GM23248 (cell line): Measurements from ENCODE around the gene IQSEC3. TPM values are rescaled to one million over a fixed set of nuclear protein-coding genes. Genes with fewer than 3 reads are reported as not detected.

ENCODE experiments used
- DNase-seq: peaks from one replicate; pipeline ENCODE4 v3.0.0-alpha.2; 2015
- H2AFZ ChIP-seq: fragments of 200-600 bp; sonication (generic); 2 replicates; pipeline ENCODE4 v1.6.1; 2016; ENCODE audit warnings: antibody characterized with exemption
- H3F3A ChIP-seq: fragments of 200-600 bp; sonication (generic); 2 replicates; pipeline ENCODE4 v1.6.1; 2016; ENCODE audit warnings: mild to moderate bottlenecking, antibody characterized with exemption, mixed run types; ENCODE audit not compliant: insufficient read depth
- H3K27ac ChIP-seq: fragments of 200-600 bp; sonication (generic); 2 replicates; pipeline ENCODE4 v1.5.1; 2016; ENCODE audit warnings: mild to moderate bottlenecking
- H3K27me3 ChIP-seq: fragments of 200-600 bp; sonication (generic); replicated peaks from 2 replicates; pipeline ENCODE4 v1.6.1; 2016; ENCODE audit warnings: mild to moderate bottlenecking; ENCODE audit not compliant: insufficient read depth
- H3K36me3 ChIP-seq: fragments of 200-600 bp; sonication (generic); 2 replicates; pipeline ENCODE4 v1.6.1; 2016; ENCODE audit warnings: low read depth, mild to moderate bottlenecking
- H3K4me1 ChIP-seq: fragments of 200-600 bp; sonication (generic); 2 replicates; pipeline ENCODE4 v1.6.1; 2016; ENCODE audit warnings: mild to moderate bottlenecking; ENCODE audit not compliant: insufficient read depth
- H3K4me2 ChIP-seq: fragments of 200-600 bp; sonication (generic); one replicate; pipeline ENCODE4 v1.6.1; 2016; ENCODE audit warnings: mild to moderate bottlenecking; ENCODE audit not compliant: unreplicated experiment
- H3K4me3 ChIP-seq: fragments of 200-600 bp; sonication (generic); 2 replicates; pipeline ENCODE4 v1.5.1; 2016; ENCODE audit warnings: mild to moderate bottlenecking
- H3K79me2 ChIP-seq: fragments of 200-600 bp; sonication (generic); 2 replicates; pipeline ENCODE4 v1.6.1; 2016; ENCODE audit warnings: mild to moderate bottlenecking; ENCODE audit not compliant: insufficient read depth
- H3K9ac ChIP-seq: fragments of 200-600 bp; sonication (generic); 2 replicates; pipeline ENCODE4 v1.6.1; 2016; ENCODE audit warnings: mild to moderate bottlenecking
- H3K9me2 ChIP-seq: fragments of 200-600 bp; sonication (generic); 2 replicates; pipeline ENCODE4 v1.6.1; 2016; ENCODE audit warnings: mixed run types, mild to moderate bottlenecking, moderate library complexity; ENCODE audit not compliant: insufficient read depth
- H3K9me3 ChIP-seq: fragments of 200-600 bp; sonication (generic); one replicate; pipeline ENCODE4 v1.6.1; 2017; ENCODE audit warnings: low read depth
- H4K20me1 ChIP-seq: fragments of 200-600 bp; sonication (generic); 2 replicates; pipeline ENCODE4 v1.6.0; 2016; ENCODE audit not compliant: insufficient read depth
- EZH2 ChIP-seq: fragments of 200-600 bp; sonication (generic); IDR thresholded peaks from 2 replicates; pipeline ENCODE4 v1.6.1; 2018; ENCODE audit warnings: antibody characterized with exemption, mild to moderate bottlenecking; ENCODE audit not compliant: insufficient read depth, poor library complexity, severe bottlenecking
- EZH2phosphoT487 ChIP-seq: fragments of 200-600 bp; sonication (generic); IDR thresholded peaks from 2 replicates; pipeline ENCODE4 v1.6.1; 2018; ENCODE audit warnings: antibody characterized with exemption, moderate library complexity, mild to moderate bottlenecking, low read depth; ENCODE audit not compliant: insufficient read depth
- WGBS, 2 experiments: methylation state at CpG; one replicate each; pipeline ENCODE4 v1.1.6; 2015 to 2017; ENCODE audit warnings: low lambda C conversion rate in 2 of 2, low coverage in 1 of 2; ENCODE audit errors: missing lambda C conversion rate in 2 of 2; 5-methylcytosine and 5-hydroxymethylcytosine counted together
- in situ Hi-C: fragments of 300-500 bp; cut with MboI; formaldehyde crosslinking; loops from 2 replicates; pipeline ENCODE4 v1.15.0; 2020
- polyA plus RNA-seq: library from polyadenylated mRNA; unstranded; fragments of >200 nt; fragmentation: Nextera tagmentation; extraction: Ambion mirVana; gene quantifications from 2 replicates; pipeline ENCODE4 v1.2.1, GENCODE V29; 2016
- total RNA-seq: library from RNA; depleted of rRNA; stranded (reverse); fragments of >200 nt; shearing (Covaris generic); gene quantifications from 2 replicates; pipeline ENCODE4 v1.2.3, GENCODE V29; 2014

The IQSEC3 gene
- total and polyA plus RNA-seq, 2 experiments from 2014 or later = not detected

DNA sequence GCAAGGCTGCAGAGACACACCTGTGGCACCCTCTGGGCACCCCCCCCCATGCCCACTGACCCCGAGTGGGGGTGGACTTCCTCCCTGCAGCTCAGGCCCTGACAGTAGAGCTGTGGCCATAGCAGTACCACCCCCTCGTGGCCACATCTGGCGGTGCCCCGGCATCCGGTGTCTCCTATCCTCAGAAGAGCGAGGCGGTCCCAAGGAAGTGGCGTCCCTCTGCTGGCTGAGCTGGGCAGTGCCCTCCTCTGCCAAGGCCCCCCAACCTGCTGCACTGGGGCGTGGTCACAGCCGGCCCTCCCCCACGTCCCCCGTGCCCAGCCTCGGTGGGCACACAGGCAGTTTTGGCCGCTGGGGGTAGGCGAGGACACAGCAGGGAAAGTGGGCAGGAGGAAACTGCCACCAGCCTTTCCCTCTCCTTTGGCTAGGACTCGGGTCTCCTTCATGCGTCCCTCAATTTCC, 153.4 kb downstream of the IQSEC3 start:
- Histone ChIP-seq H3K79me2 (no peaks in the 10 kb centered on the region), H4K20me1 (no peaks in the 10 kb centered on the region), H3K4me3 (no peak overlapping the region), H3K9me2 (no peaks in the 10 kb centered on the region), H3K4me1 (no peaks in the 10 kb centered on the region), H2AFZ (no peak overlapping the region), H3K27ac (no peak overlapping the region), H3K9me3 (no peaks in the 10 kb centered on the region), H3K27me3 (peaks cover 32% of the 10 kb centered on the region), H3K36me3 (no peaks in the 10 kb centered on the region), H3K4me2 (no peak overlapping the region), H3F3A (no peaks in the 10 kb centered on the region), H3K9ac (no peak overlapping the region)
- 9 to 13% methylated on average over 3 to 17 of the region's 17 CpGs for WGBS, 2 experiments
- TF ChIP-seq EZH2phosphoT487 = no peak
- TF ChIP-seq EZH2 = no peak
- in situ Hi-C loops = no loop called here
- peak; percentile 83 for DNase-seq

DNA sequence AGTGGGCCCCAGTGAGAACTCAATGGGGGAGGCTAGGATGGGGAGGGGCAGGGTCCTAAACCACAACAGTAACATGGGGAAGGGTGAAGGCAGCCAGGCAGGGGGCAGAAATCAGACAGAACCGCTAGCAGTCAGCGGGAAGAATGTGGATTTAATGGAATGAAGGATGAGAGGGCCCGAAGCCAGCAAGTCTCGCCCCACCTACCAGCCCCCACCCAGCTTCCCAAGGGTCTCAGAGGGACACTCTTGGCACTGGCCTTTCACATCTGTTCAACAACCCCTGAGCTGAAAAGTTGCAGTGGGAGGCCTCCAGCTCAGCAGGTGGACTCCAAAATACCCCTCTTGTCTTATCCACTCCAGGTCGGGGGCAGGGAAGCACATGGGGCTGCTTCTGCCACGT, 153.9 kb downstream of the IQSEC3 start:
- WGBS, 2 experiments = 9 to 14% methylated on average over 6 of the region's 6 CpGs
- Histone ChIP-seq H3K4me2 (no peak overlapping the region), H3K9me3 (no peaks in the 10 kb centered on the region), H2AFZ (no peak overlapping the region), H3K4me3 (no peak overlapping the region), H3K79me2 (no peaks in the 10 kb centered on the region), H3K36me3 (no peaks in the 10 kb centered on the region), H3K9me2 (no peaks in the 10 kb centered on the region), H3K9ac (no peak overlapping the region), H3K4me1 (no peaks in the 10 kb centered on the region), H3K27me3 (peaks cover 32% of the 10 kb centered on the region), H3F3A (no peaks in the 10 kb centered on the region), H4K20me1 (no peaks in the 10 kb centered on the region), H3K27ac (no peak overlapping the region)
- in situ Hi-C loops = no loop called here
- no peak for DNase-seq
- no peak for TF ChIP-seq EZH2
- no peak for TF ChIP-seq EZH2phosphoT487

DNA sequence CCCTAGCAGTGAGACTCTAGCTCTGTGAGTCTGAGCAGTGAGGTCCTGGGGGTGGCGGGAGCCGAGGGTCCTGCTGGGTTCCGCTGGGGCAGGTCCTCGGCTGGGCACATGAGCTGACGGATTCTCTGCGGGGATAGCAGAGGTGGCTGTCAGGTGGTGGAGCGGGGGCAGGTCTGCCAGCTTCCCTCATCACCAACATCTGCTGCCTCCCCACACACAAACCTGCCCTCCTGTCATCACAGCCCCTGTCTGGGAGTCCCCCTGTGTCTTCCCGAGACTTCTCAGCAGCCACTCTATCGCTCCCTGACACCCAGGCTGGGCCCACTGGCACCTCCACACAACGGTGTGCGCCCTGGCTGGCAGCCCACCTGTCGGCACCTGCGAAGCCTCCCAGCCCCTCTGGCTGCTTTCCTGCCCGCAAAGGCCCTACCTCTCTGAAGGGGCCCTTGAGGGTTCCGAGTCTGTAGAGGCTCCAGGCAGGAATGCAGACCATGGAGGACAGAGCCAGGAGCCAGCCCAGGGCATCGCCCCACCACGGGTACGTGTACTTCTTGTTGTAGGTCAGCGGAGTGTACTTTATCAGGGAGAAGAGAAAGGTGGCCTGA, 154.5 kb downstream of the IQSEC3 start:
- DNase-seq = no peak
- Histone ChIP-seq H3K9me3 (no peaks in the 10 kb centered on the region), H3K79me2 (no peaks in the 10 kb centered on the region), H3K4me1 (no peaks in the 10 kb centered on the region), H3K36me3 (no peaks in the 10 kb centered on the region), H4K20me1 (no peaks in the 10 kb centered on the region), H3K27ac (no peak overlapping the region), H3K4me2 (no peak overlapping the region), H3K27me3 (peaks cover 33% of the 10 kb centered on the region), H3K9ac (no peak overlapping the region), H3F3A (no peaks in the 10 kb centered on the region), H3K4me3 (no peak overlapping the region), H3K9me2 (no peaks in the 10 kb centered on the region), H2AFZ (no peak overlapping the region)
- 59% methylated on average over 17 to 19 of the region's 19 CpGs for WGBS, 2 experiments
- TF ChIP-seq EZH2phosphoT487 (no peak), EZH2 (no peak)
- in situ Hi-C loops = no loop called here

DNA sequence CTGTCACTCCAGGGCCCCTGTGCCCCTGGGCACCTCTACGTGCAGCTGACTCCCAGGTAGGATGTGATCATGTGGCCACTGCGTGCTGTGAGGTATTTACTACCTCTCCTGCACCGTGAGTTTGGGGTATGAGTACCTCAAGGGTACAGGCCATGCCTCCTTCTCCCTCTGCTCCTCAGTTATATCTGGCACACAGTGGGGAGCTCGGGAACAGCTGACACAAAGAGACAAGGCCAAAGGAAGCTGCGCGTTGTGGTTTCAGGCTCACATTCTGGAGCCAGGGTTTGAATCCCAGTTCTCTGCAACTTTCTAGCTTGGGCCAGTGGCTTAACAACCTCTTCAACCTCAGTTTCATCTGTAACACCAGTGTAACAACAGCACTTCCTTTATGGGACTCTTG, 155.2 kb downstream of the IQSEC3 start:
- WGBS, 2 experiments = 39 to 43% methylated on average over 6 of the region's 6 CpGs
- Histone ChIP-seq H3F3A (no peaks in the 10 kb centered on the region), H3K27ac (no peak overlapping the region), H3K4me3 (no peak overlapping the region), H3K9me3 (no peaks in the 10 kb centered on the region), H3K4me2 (no peak overlapping the region), H3K36me3 (no peaks in the 10 kb centered on the region), H3K79me2 (no peaks in the 10 kb centered on the region), H3K4me1 (no peaks in the 10 kb centered on the region), H4K20me1 (no peaks in the 10 kb centered on the region), H3K27me3 (peaks cover 38% of the 10 kb centered on the region), H3K9ac (no peak overlapping the region), H2AFZ (no peak overlapping the region), H3K9me2 (no peaks in the 10 kb centered on the region)
- in situ Hi-C loops = no loop called here
- TF ChIP-seq EZH2phosphoT487 (no peak), EZH2 (no peak)
- no peak for DNase-seq
